Pancreas (tissue), 10 donors: Measurements from ENCODE around the gene ADAM22. TPM values are rescaled to one million over a fixed set of nuclear protein-coding genes. Genes with fewer than 3 reads are reported as not detected.
"Not testable (repeated sequence)": the region's sequence is repeated elsewhere in the genome, so short reads cannot be mapped to it uniquely, and the experiment has no call there.

ENCODE experiments used
- ATAC-seq, 4 donors: fragments of 200-7000 bp; cut with Tn5 transposase; one replicate each; pipeline versions ENCODE4 v1.8.0 to v1.9.1; 2020; ENCODE audit warnings: mild to moderate bottlenecking in 4 of 4, moderate library complexity in 4 of 4
- DNase-seq, 6 donors: peaks; one replicate each; pipeline ENCODE4 v3.0.0-alpha.2; 2020
- FAIRE-seq: peaks from 2 replicates; lab custom pipeline; 2012; peaks lifted over from hg19 to GRCh38; lab: Jason Lieb, UNC
- H3K27ac ChIP-seq, 4 donors: fragments of 200-600 bp; sonication (generic); 1 replicate in 3 of 4; 2 replicates in 1 of 4; pipeline versions ENCODE4 v1.5.0 to v1.8.0; 2020
- H3K27me3 ChIP-seq, 4 donors: fragments of 200-600 bp; one replicate each; pipeline ENCODE4 v1.8.0; 2021
- H3K36me3 ChIP-seq, 3 donors: fragments of 200-600 bp; sonication (generic) in 1 of 3; one replicate each; pipeline versions ENCODE4 v1.5.0 to v1.8.0; 2020 to 2021
- H3K4me1 ChIP-seq, 3 donors: fragments of 200-600 bp; one replicate each; pipeline ENCODE4 v1.8.0; 2021
- H3K4me3 ChIP-seq, 4 donors: fragments of 200-600 bp; sonication (generic) in 2 of 4; one replicate each; pipeline versions ENCODE4 v1.5.0 to v1.8.0; 2020 to 2021
- H3K9me3 ChIP-seq, 4 donors: fragments of 200-600 bp; one replicate each; pipeline ENCODE4 v1.8.0; 2021
- WGBS, 2 donors: extraction: QIAGEN DNeasy Blood & Tissue Kit; methylation state at CpG; one replicate each; pipeline ENCODE4 v1.1.7; 2013; 5-methylcytosine and 5-hydroxymethylcytosine counted together
- intact Hi-C, 3 donors: fragments of 100-400 bp; cut with DNase I; formaldehyde crosslinking; loops; one replicate each; pipeline versions ENCODE4 v1.11.1 to v1.14.2; 2022
- polyA plus RNA-seq, 2 donors: library from polyadenylated mRNA; stranded (reverse); fragments of 200-250 nt; gene quantifications; one replicate each; pipeline ENCODE4 v1.2.3, GENCODE V29; 2013
- total RNA-seq, 6 donors: library from RNA; stranded (reverse); fragmentation: NEBNext Ultra II Directional in 4 of 6; extraction: Animal tissue kit (Norgen Biotek cat#: 25700) in 4 of 6; gene quantifications; one replicate each; pipeline versions ENCODE4 v1.2.1 to v1.2.4, GENCODE V29; 2021 to 2023
- TF ChIP-seq, protein P1 (sequence below), 4 donors: fragments of 200-600 bp; sonication (generic) in 3 of 4; IDR thresholded peaks; one replicate each; pipeline versions ENCODE4 v1.5.0 to v1.8.0; 2021; ENCODE audit warnings: antibody characterized with exemption in 4 of 4
- donor health status: healthy with polysubstance abuse.
- donor health status: DM: no; HTN: no; CAD: no; lungs with moderate emphysema.
- donor health status: DM: no; HTN: no; CAD: no.
- donor health status: control.
- donor health status: control.
- donor health status: Bipolar disorder and iron deficiency.
- donor health status: DM: yes; HTN: yes; CAD: no.
- donor health status: DM: no; HTN: no; CAD: no.
- donor health status: DM: no; HTN: no; CAD: no.
- donor health status: DM: yes; HTN: yes; CAD: no.

The ADAM22 gene
- total and polyA plus RNA-seq, 8 donors, result 0.30 to 2.8 (median 0.93) TPM

DNA sequence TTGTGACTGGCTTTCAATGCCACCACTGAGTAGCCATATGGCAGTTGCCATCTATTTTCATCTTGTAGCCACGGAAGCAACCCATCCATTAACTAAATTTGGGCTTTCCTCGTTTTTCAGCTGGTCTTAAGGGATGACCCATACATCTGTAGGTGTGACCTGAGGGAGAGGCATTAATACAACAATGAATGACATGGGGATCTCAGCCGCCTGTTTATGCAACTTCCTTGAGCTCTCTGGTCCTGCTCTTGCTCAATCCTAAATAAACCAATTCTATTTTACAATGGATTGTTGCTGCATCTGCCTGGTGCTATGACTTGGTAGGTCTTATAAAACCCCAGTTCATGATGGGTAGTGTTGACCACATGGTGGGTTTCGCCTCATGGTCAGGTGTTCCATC is 21.9 kb upstream of the ADAM22 start:
- H3K27ac ChIP-seq, result no peak overlapping the region
- ATAC-seq (no peak), DNase-seq (no peak), FAIRE-seq (no peak)
- intact Hi-C loops, result no loop called here
- H3K27me3 ChIP-seq, result no peaks in the 10 kb centered on the region
- no peak overlapping the region for H3K4me3 ChIP-seq
- 80 to 86% methylated on average over 4 of the region's 4 CpGs for WGBS, 2 donors
- TF ChIP-seq, protein P1, sequence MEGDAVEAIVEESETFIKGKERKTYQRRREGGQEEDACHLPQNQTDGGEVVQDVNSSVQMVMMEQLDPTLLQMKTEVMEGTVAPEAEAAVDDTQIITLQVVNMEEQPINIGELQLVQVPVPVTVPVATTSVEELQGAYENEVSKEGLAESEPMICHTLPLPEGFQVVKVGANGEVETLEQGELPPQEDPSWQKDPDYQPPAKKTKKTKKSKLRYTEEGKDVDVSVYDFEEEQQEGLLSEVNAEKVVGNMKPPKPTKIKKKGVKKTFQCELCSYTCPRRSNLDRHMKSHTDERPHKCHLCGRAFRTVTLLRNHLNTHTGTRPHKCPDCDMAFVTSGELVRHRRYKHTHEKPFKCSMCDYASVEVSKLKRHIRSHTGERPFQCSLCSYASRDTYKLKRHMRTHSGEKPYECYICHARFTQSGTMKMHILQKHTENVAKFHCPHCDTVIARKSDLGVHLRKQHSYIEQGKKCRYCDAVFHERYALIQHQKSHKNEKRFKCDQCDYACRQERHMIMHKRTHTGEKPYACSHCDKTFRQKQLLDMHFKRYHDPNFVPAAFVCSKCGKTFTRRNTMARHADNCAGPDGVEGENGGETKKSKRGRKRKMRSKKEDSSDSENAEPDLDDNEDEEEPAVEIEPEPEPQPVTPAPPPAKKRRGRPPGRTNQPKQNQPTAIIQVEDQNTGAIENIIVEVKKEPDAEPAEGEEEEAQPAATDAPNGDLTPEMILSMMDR (IDR thresholded peaks at IDR 0.05), result no peak
- no peaks in the 10 kb centered on the region for H3K36me3 ChIP-seq
- no peaks in the 10 kb centered on the region for H3K4me1 ChIP-seq
- no peaks in the 10 kb centered on the region for H3K9me3 ChIP-seq

DNA sequence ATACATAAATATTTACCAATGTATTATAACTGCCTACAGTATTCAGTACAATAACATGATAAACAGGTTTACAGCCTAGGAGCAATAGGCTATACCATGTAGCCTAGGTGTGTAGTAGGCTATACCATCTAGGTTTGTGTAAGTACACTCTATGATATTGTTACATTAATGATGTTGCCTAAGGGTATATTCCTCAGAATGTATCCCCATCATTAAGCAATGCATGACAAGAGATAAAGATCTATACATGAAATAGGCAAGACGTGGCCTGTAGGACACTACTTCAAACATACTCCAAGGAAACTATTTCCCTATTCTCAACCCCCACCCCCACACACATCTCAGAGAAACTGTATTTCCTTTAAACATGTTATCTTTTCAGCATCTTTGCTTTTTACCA is 15.3 kb upstream of the ADAM22 start:
- ATAC-seq, result no peak
- H3K27me3 ChIP-seq, result no peaks in the 10 kb centered on the region
- H3K9me3 ChIP-seq, result no peaks in the 10 kb centered on the region
- H3K4me3 ChIP-seq, result no peak overlapping the region
- no peak overlapping the region for H3K27ac ChIP-seq
- DNase-seq, result no peak
- no peaks in the 10 kb centered on the region for H3K36me3 ChIP-seq
- intact Hi-C loops, result no loop called here
- 60 to 91% methylated on average over 1 of the region's 1 CpG for WGBS, 2 donors
- no peaks in the 10 kb centered on the region for H3K4me1 ChIP-seq
- TF ChIP-seq, protein P1 (IDR thresholded peaks at IDR 0.05), result no peak
- no peak for FAIRE-seq

DNA sequence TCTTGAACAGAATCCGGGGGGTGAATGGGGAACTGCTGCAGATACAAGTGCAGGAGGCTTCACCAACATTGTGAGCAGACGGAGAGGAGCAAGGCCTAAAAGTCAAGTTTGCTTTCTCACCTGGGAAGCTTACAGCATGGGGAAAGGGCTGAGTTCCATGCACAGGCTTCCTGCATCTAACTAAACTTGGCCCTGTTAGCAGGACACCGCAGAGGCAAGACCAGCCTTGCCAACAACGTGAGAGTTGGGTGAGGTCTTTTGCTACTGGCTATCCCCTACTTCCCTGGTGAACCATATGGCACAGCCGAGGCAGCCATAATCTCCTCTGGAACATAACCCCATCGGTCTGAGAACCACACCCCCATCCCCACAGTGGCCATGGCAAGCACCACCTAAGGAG is 14.2 kb upstream of the ADAM22 start:
- TF ChIP-seq, protein P1 (IDR thresholded peaks at IDR 0.05), result no peak
- no peaks in the 10 kb centered on the region for H3K4me1 ChIP-seq
- no peak overlapping the region for H3K27ac ChIP-seq
- H3K9me3 ChIP-seq, result no peaks in the 10 kb centered on the region
- no peak for ATAC-seq
- no peak overlapping the region for H3K4me3 ChIP-seq
- no peaks in the 10 kb centered on the region for H3K27me3 ChIP-seq
- intact Hi-C loops, result no loop called here
- no peak for DNase-seq
- no peaks in the 10 kb centered on the region for H3K36me3 ChIP-seq
- no peak for FAIRE-seq
- WGBS, 2 donors, result 82 to 87% methylated on average over 6 of the region's 6 CpGs

DNA sequence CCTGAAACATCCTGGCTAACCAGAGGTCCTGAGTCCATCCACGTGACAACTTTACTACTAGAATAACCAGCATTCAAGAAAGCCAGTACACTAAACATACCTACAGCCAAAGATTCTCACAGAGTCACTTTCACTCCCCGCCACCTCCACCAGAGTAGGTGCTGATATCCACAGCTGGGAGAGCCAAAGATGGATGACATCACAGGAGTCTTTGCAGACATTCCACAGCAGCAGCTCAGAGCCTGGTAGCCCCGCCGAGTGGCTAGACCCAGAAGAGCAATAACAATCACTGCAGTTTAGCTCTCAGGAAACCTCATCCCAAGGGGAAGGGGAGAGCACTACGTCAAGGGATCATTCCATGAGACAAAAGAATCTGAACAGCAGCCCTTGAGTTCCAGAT is 13.5 kb upstream of the ADAM22 start:
- WGBS, 2 donors, result 67 to 80% methylated on average over 5 of the region's 5 CpGs
- FAIRE-seq, result no peak

DNA sequence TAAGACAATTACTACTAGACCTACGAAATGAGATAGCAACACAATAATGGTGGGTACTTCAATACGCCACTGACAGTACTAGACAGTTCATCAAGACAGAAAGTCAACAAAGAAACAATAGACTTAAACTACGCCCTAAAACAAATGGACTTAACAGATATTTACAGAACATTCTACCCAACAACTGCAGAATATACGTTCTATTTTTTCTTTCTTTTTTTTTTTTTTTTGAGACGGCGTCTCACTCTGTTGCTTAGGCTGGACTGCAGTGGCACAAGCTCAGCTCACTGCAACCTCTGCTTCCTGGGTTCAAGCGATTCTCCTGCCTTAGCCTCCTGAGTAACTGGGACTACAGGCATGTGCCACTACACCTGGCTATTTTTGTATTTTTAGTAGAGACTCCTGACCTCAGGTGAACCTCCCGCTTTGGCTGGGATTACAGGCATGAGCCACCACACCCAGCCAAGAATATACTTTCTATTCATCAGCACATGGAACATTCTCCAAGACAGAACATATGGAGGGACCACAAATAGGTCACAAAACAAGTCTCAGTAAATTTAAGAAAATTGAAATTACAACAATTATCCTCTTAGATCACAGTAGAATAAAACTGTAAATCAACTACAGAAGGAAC is 11.2 kb upstream of the ADAM22 start:
- FAIRE-seq, H3K9me3 ChIP-seq, intact Hi-C loops, H3K4me3 ChIP-seq, H3K36me3 ChIP-seq, DNase-seq, H3K27me3 ChIP-seq, ATAC-seq, H3K4me1 ChIP-seq, H3K27ac ChIP-seq: not testable (repeated sequence)
- WGBS, 2 donors, result 88 to 95% methylated on average over 8 of the region's 8 CpGs

More for the DNA sequence above, 13.5 kb upstream of the ADAM22 start:
- no peak for ATAC-seq
- intact Hi-C loops, result no loop called here
- H3K9me3 ChIP-seq, result no peaks in the 10 kb centered on the region
- TF ChIP-seq, protein P1 (IDR thresholded peaks at IDR 0.05), result no peak
- no peak overlapping the region for H3K4me3 ChIP-seq
- H3K36me3 ChIP-seq, result no peaks in the 10 kb centered on the region
- H3K27ac ChIP-seq, result no peak overlapping the region
- DNase-seq, result no peak
- no peaks in the 10 kb centered on the region for H3K4me1 ChIP-seq
- H3K27me3 ChIP-seq, result no peaks in the 10 kb centered on the region
